ENCODE data around the gene CIB4.
A peak's percentile ranks its signal among the peaks of the same experiment; 100 is the strongest.

CIB4 gene

GRCh38 chr2:26674771-26675170 lies 33.6 kb upstream of the CIB4 start:
- H3K4me3 ChIP-seq (ENCODE audit: low read depth, low read length), result no peak overlapping the region
- no peaks in the 10 kb centered on the region for H3K27me3 ChIP-seq (ENCODE audit: insufficient read depth, low read depth, severe bottlenecking)
- H3K36me3 ChIP-seq, result no peaks in the 10 kb centered on the region
- H3K27ac ChIP-seq, result no peak overlapping the region
- no peak for TF ChIP-seq CTCF (IDR thresholded peaks at IDR 0.05; ENCODE audit: low read depth, low read length)
- H3K9me3 ChIP-seq (ENCODE audit: severe bottlenecking), result peaks cover 13% of the 10 kb centered on the region
- peak; percentile 8 for DNase-seq

GRCh38 chr2:26674002-26674751 lies 33.0 kb upstream of the CIB4 start:
- Histone ChIP-seq H3K9me3 (ENCODE audit: severe bottlenecking) (peaks cover 13% of the 10 kb centered on the region), H3K27me3 (ENCODE audit: insufficient read depth, low read depth, severe bottlenecking) (no peaks in the 10 kb centered on the region), H3K36me3 (no peaks in the 10 kb centered on the region), H3K27ac (no peak overlapping the region), H3K4me3 (ENCODE audit: low read depth, low read length) (no peak overlapping the region)
- peak; percentile 4 for DNase-seq
- TF ChIP-seq CTCF (IDR thresholded peaks at IDR 0.05; ENCODE audit: low read depth, low read length), result no peak

- DNase-seq, result no peak
- no peak for TF ChIP-seq CTCF (IDR thresholded peaks at IDR 0.05; ENCODE audit: low read depth, low read length)
- Histone ChIP-seq H3K27me3 (ENCODE audit: insufficient read depth, low read depth, severe bottlenecking) (no peaks in the 10 kb centered on the region), H3K27ac (no peak overlapping the region), H3K36me3 (no peaks in the 10 kb centered on the region), H3K4me3 (ENCODE audit: low read depth, low read length) (no peak overlapping the region), H3K9me3 (ENCODE audit: severe bottlenecking) (peaks cover 9% of the 10 kb centered on the region)
Observed at GRCh38 chr2:26672818-26673393, 31.7 kb upstream of the CIB4 start.

GRCh38 chr2:26672112-26672817 lies 31.1 kb upstream of the CIB4 start:
- H3K9me3 ChIP-seq (ENCODE audit: severe bottlenecking), result peaks cover 3% of the 10 kb centered on the region
- peak; percentile 3 for DNase-seq
- no peak overlapping the region for H3K27ac ChIP-seq
- H3K4me3 ChIP-seq (ENCODE audit: low read depth, low read length), result no peak overlapping the region
- no peak for TF ChIP-seq CTCF (IDR thresholded peaks at IDR 0.05; ENCODE audit: low read depth, low read length)
- H3K36me3 ChIP-seq, result no peaks in the 10 kb centered on the region
- no peaks in the 10 kb centered on the region for H3K27me3 ChIP-seq (ENCODE audit: insufficient read depth, low read depth, severe bottlenecking)

- no peak for TF ChIP-seq CTCF (IDR thresholded peaks at IDR 0.05; ENCODE audit: low read depth, low read length)
- no peaks in the 10 kb centered on the region for H3K27me3 ChIP-seq (ENCODE audit: insufficient read depth, low read depth, severe bottlenecking)
- DNase-seq, result peak; percentile 6
- no peak overlapping the region for H3K4me3 ChIP-seq (ENCODE audit: low read depth, low read length)
- no peak overlapping the region for H3K27ac ChIP-seq
- H3K36me3 ChIP-seq, result no peaks in the 10 kb centered on the region
- H3K9me3 ChIP-seq (ENCODE audit: severe bottlenecking), result no peaks in the 10 kb centered on the region
Observed at GRCh38 chr2:26671691-26672090, 30.5 kb upstream of the CIB4 start.

Measured in WERI-Rb-1 (cell line).